ENCODE results near the gene THPO. TPM values are rescaled to one million over a fixed set of nuclear protein-coding genes. Genes with fewer than 3 reads are reported as not detected.

The THPO gene
- total RNA-seq, 2 donors from 2014 or later: not detected

DNA sequence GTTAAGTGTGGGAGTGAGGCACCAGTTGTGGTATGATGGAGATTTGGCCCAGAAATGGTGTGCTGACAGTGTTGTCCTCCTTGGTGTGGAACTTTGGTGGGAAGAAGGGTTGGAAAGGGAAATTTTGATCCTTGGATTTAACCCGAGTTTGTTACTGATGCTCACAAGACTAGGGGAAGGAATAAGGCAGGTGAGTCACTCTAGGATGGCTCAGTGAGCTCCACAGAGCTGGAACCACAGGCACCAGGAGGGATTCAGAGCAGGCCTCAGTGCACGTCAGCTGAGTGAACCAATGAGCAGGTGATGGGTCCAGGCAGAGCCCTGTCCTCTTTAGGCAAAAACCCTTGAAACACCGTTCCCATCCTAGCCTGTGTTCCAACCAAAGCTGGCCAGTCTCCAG lies 13.3 kb upstream of the THPO start:
- H3K27me3 Mint-ChIP-seq (ENCODE audit: low read depth): peaks cover 24% of the 10 kb centered on the region
- no peaks in the 10 kb centered on the region for H3K9me3 Mint-ChIP-seq
- no peak overlapping the region for H3K4me3 Mint-ChIP-seq
- ATAC-seq (replicated peaks in 1 of 2) (no peak), DNase-seq (no peak)
- no peaks in the 10 kb centered on the region for H3K36me3 Mint-ChIP-seq (ENCODE audit: insufficient read depth in 2 of 2)
- no peaks in the 10 kb centered on the region for H3K4me1 Mint-ChIP-seq (ENCODE audit: low read depth)
- no peak overlapping the region for H3K27ac Mint-ChIP-seq

DNA sequence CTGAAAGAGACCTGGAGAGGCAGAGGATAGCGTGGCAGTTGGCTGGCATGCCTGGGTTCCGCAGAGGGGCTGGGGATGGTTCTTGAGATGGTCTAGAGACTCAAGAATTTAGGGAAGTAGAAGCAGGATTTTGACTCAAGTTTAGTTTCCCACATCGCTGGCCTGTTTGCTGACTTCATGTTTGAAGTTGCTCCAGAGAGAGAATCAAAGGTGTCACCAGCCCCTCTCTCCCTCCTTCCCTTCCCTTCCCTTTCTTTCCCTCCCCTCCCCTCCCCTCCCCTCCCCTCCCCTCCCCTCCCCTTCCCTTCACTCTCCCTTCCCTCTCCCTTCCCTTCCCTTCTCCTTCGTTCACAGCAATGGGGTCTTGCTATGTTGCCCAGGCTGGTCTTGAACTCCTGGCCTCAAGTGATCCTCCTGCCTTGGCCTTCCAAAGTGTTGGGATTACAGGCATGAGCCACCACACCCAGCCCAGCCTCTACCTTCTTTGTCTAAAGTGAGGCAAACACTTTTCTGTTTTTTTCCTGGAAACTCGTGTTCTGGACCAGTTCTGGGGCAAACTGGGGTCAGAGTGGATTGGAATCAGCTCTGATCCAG lies 12.0 kb upstream of the THPO start:
- Mint-ChIP-seq H3K9me3 (no peaks in the 10 kb centered on the region), H3K27ac (no peak overlapping the region), H3K4me3 (no peak overlapping the region), H3K4me1 (ENCODE audit: low read depth) (no peaks in the 10 kb centered on the region), H3K36me3 (ENCODE audit: insufficient read depth in 2 of 2) (no peaks in the 10 kb centered on the region), H3K27me3 (ENCODE audit: low read depth) (peaks cover 24% of the 10 kb centered on the region)
- no peak for ATAC-seq (replicated peaks in 1 of 2)
- no peak for DNase-seq

DNA sequence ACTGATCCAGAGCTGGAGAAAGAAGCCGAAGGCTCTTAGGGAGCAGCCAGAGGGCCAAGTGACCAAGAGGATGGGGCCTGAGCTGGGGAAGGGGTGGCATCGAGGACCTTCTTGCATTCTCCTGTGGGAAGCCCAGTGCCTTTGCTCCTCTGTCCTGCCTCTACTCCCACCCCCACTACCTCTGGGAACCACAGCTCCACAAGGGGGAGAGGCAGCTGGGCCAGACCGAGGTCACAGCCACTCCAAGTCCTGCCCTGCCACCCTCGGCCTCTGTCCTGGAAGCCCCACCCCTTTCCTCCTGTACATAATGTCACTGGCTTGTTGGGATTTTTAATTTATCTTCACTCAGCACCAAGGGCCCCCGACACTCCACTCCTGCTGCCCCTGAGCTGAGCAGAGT lies 11.4 kb upstream of the THPO start:
- H3K36me3 Mint-ChIP-seq (ENCODE audit: insufficient read depth in 2 of 2): no peaks in the 10 kb centered on the region
- DNase-seq: no peak
- no peak for ATAC-seq (replicated peaks in 1 of 2)
- H3K27ac Mint-ChIP-seq: no peak overlapping the region
- peaks cover 26% of the 10 kb centered on the region for H3K27me3 Mint-ChIP-seq (ENCODE audit: low read depth)
- H3K4me1 Mint-ChIP-seq (ENCODE audit: low read depth): no peaks in the 10 kb centered on the region
- H3K9me3 Mint-ChIP-seq: no peaks in the 10 kb centered on the region
- H3K4me3 Mint-ChIP-seq: no peak overlapping the region

DNA sequence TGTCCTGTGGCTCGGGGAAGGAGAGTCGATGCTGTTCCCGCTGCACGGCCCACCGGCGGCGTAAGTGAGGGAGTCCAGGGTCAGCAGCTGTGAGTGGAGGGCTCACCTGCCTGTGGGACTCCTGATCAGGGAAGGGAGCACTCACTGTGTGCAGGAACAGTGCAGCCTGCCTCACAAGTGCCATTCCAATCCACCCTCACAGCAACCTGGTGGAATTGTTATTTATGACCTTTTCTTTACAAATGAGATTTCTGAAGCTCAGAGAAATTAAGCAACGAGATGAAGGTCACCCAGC lies 10.9 kb upstream of the THPO start:
- H3K4me3 Mint-ChIP-seq: no peak overlapping the region
- H3K4me1 Mint-ChIP-seq (ENCODE audit: low read depth): no peaks in the 10 kb centered on the region
- H3K27ac Mint-ChIP-seq: no peak overlapping the region
- DNase-seq (no peak), ATAC-seq (replicated peaks in 1 of 2) (no peak)
- H3K36me3 Mint-ChIP-seq (ENCODE audit: insufficient read depth in 2 of 2): no peaks in the 10 kb centered on the region
- H3K27me3 Mint-ChIP-seq (ENCODE audit: low read depth): peaks cover 31% of the 10 kb centered on the region
- no peaks in the 10 kb centered on the region for H3K9me3 Mint-ChIP-seq

DNA sequence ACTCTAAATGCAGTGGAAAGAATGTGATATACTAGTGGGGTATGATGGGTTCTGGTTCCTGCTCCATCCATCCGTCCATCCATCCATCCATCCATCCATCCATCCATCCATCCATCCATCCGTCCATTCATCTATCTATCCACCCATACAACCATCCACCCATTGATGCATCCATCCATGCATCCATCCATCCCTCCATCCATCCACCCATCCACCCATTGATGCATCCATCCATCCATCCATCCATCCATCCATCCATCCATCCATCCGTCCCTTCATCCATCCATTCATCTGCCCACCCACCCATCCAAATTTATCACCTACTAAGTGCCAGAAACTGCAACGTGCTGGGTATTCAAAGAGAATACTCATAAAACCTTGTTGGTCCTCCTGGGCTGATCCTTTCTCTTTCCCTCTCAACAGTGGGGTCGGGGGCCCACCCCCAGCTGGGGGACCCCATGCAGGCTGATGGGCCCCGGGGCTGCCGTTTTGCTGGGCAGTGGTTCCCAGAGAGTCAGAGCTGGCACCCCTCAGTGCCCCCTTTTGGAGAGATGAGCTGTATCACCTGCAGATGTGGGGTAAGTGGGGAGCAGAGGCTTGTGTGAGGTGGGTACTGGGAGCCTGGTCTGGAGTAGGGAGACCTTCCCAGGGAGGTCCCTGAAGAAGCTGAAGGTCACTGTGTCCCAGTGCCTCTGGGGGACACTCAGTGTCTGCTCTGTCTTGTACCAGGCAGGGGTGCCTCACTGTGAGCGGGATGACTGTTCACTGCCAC lies 10.3 kb upstream of the THPO start:
- no peak for DNase-seq
- no peaks in the 10 kb centered on the region for H3K36me3 Mint-ChIP-seq (ENCODE audit: insufficient read depth in 2 of 2)
- H3K9me3 Mint-ChIP-seq: no peaks in the 10 kb centered on the region
- peaks cover 33% of the 10 kb centered on the region for H3K27me3 Mint-ChIP-seq (ENCODE audit: low read depth)
- H3K4me1 Mint-ChIP-seq (ENCODE audit: low read depth): no peaks in the 10 kb centered on the region
- ATAC-seq (replicated peaks in 1 of 2): no peak
- H3K4me3 Mint-ChIP-seq: no peak overlapping the region
- H3K27ac Mint-ChIP-seq: no peak overlapping the region

DNA sequence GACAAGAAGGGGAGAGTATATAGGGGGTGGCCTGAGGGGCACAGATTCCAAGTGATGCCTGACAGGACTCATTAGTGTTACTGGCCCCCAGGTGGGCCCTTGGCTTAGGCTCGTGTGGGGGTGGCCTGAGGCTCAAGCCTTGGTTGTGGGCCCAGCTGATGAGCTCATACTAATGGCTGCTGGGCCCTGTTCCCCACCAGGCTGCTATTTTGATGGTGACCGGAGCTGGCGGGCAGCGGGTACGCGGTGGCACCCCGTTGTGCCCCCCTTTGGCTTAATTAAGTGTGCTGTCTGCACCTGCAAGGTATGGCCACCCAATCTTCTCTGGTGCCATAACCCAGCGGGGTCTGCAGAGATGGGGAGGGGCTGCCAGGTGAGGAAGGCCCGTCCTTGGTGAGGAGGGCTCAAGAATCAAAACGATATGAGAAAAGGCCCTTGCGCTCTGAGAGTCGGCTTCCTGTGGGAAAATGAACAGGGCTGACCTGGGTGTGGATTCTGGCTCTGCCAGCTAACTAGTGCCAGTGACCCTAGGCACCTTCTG lies 9.2 kb upstream of the THPO start:
- H3K27ac Mint-ChIP-seq: no peak overlapping the region
- H3K9me3 Mint-ChIP-seq: no peaks in the 10 kb centered on the region
- peaks cover 40% of the 10 kb centered on the region for H3K27me3 Mint-ChIP-seq (ENCODE audit: low read depth)
- H3K4me3 Mint-ChIP-seq: no peak overlapping the region
- H3K4me1 Mint-ChIP-seq (ENCODE audit: low read depth): no peaks in the 10 kb centered on the region
- DNase-seq (no peak), ATAC-seq (replicated peaks in 1 of 2) (no peak)
- H3K36me3 Mint-ChIP-seq (ENCODE audit: insufficient read depth in 2 of 2): no peaks in the 10 kb centered on the region

DNA sequence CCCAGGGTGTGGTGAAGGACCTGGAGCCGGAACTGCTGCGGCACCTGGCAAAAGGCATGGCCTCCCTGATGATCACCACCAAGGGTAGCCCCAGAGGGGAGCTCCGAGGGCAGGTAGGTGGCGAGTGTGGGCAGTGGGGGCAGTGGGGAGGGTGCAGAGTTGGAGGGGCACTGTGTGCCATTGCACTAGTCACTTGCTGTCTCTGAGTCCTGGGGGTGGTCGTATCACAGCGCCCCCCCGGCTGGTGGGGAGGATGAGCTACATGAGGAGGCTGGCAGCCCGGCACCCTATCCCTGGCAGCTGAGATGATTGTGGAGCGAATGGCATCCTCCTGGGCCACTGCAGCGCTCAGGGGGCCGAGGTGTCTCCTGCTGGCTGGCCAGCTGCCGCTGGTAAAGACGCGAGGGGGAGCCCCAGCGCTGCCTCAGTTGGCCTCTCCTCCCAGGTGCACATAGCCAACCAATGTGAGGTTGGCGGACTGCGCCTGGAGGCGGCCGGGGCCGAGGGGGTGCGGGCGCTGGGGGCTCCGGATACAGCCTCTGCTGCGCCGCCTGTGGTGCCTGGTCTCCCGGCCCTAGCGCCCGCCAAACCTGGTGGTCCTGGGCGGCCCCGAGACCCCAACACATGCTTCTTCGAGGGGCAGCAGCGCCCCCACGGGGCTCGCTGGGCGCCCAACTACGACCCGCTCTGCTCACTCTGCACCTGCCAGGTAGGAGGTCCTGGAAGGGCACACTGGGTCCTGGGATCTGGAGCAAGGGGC lies 8.2 kb upstream of the THPO start:
- no peaks in the 10 kb centered on the region for H3K4me1 Mint-ChIP-seq (ENCODE audit: low read depth)
- ATAC-seq (replicated peaks in 1 of 2) (no peak), DNase-seq (no peak)
- peaks cover 33% of the 10 kb centered on the region for H3K27me3 Mint-ChIP-seq (ENCODE audit: low read depth)
- H3K9me3 Mint-ChIP-seq: no peaks in the 10 kb centered on the region
- H3K4me3 Mint-ChIP-seq: no peak overlapping the region
- no peak overlapping the region for H3K27ac Mint-ChIP-seq
- no peaks in the 10 kb centered on the region for H3K36me3 Mint-ChIP-seq (ENCODE audit: insufficient read depth in 2 of 2)

DNA sequence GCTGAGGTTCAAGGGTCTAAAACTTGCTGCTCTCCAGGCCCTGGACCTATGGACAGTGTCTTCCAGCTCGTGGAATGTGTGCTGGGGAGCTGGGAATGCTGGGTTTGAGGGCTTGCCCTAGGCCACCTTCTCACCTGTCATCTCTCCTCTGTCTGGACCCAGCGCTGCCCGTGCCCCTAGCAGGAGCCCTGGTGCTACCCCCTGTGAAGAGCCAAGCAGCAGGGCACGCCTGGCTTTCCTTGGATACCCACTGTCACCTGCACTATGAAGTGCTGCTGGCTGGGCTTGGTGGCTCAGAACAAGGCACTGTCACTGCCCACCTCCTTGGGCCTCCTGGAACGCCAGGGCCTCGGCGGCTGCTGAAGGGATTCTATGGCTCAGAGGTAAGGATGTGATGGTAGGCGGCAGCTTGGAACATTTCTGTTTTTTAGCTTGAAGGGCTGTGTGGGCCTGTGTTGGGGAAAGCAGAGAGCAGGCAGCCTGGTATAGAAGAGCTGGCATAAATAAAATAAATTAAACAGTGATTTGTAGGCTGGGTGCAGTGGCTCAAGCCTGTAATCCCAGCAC lies 6.9 kb upstream of the THPO start:
- Mint-ChIP-seq H3K4me1 (ENCODE audit: low read depth) (no peaks in the 10 kb centered on the region), H3K27ac (no peak overlapping the region), H3K9me3 (no peaks in the 10 kb centered on the region), H3K4me3 (no peak overlapping the region), H3K27me3 (ENCODE audit: low read depth) (peaks cover 21% of the 10 kb centered on the region), H3K36me3 (ENCODE audit: insufficient read depth in 2 of 2) (peaks cover 0 to 3% of the 10 kb centered on the region in 2 donors)
- DNase-seq (no peak), ATAC-seq (replicated peaks in 1 of 2) (no peak)

DNA sequence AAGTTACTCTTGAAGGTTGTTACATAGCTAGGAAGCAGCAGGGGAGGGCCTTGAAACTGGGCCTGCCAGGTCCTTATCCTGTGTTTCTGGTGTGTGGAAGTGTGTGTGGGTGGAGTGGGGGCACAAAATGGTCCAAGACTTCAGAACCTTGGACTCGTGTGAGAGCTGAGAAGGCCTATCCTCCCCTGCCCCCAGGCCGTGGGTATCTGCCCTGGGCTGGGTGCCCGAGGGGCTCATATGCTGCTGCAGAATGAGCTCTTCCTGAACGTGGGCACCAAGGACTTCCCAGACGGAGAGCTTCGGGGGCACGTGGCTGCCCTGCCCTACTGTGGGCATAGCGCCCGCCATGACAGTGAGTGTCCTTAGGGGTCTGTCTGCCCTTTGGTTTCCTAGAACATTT lies 6.3 kb upstream of the THPO start:
- H3K9me3 Mint-ChIP-seq: no peaks in the 10 kb centered on the region
- no peak overlapping the region for H3K27ac Mint-ChIP-seq
- H3K4me1 Mint-ChIP-seq (ENCODE audit: low read depth): no peaks in the 10 kb centered on the region
- peaks cover 0 to 3% of the 10 kb centered on the region in 2 donors for H3K36me3 Mint-ChIP-seq (ENCODE audit: insufficient read depth in 2 of 2)
- DNase-seq: no peak
- no peak overlapping the region for H3K4me3 Mint-ChIP-seq
- ATAC-seq (replicated peaks in 1 of 2): no peak
- peaks cover 24% of the 10 kb centered on the region for H3K27me3 Mint-ChIP-seq (ENCODE audit: low read depth)

DNA sequence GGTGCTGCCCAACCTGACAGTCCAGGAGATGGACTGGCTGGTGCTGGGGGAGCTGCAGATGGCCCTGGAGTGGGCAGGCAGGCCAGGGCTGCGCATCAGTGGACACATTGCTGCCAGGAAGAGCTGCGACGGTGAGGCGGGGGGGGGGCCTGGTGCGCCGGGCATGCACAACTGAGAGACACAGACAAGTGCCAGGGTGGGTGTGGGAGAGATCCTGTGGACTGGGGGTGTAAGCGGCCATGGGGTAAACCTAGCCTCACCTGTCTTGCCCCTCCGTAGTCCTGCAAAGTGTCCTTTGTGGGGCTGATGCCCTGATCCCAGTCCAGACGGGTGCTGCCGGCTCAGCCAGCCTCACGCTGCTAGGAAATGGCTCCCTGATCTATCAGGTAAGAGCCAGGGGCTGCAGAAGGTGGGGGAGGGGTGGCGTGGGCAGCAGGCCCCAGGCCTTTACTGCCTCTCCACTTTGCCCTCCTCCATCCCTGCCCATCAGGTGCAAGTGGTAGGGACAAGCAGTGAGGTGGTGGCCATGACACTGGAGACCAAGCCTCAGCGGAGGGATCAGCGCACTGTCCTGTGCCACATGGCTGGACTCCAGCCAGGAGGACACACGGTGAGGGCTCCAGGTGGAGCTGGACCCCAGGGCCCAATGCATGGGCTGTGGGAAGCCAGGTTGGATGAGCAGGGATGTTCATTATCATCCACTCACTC lies 5.2 kb upstream of the THPO start:
- ATAC-seq (replicated peaks in 1 of 2) (no peak), DNase-seq (no peak)
- Mint-ChIP-seq H3K9me3 (no peaks in the 10 kb centered on the region), H3K27me3 (ENCODE audit: low read depth) (peaks cover 32% of the 10 kb centered on the region), H3K4me1 (ENCODE audit: low read depth) (no peaks in the 10 kb centered on the region), H3K27ac (no peak overlapping the region), H3K36me3 (ENCODE audit: insufficient read depth in 2 of 2) (peaks cover 0 to 4% of the 10 kb centered on the region in 2 donors), H3K4me3 (no peak overlapping the region)

DNA sequence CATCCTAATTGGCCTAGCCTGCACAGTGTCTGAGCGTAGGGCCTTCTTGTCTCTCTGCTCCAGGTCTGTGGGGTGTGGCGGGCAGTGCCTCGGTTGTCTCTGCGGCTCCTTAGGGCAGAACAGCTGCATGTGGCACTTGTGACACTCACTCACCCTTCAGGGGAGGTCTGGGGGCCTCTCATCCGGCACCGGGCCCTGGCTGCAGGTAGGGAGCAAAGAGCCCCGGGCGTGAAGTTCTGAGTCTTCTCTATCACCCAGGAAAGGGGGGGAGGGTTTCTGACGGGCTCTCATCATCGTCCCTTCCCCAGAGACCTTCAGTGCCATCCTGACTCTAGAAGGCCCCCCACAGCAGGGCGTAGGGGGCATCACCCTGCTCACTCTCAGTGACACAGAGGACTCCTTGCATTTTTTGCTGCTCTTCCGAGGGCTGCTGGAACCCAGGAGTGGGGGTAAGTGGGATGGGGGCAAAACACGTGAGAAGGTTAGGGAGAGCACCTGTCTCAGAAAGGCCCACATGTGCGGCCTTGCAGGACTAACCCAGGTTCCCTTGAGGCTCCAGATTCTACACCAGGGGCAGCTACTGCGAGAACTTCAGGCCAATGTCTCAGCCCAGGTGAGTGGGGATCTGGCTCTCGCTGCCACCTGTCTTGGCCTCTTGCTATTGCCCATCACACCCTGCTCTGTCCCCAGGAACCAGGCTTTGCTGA lies 4.5 kb upstream of the THPO start:
- no peak overlapping the region for H3K4me3 Mint-ChIP-seq
- DNase-seq (no peak), ATAC-seq (replicated peaks in 1 of 2) (no peak)
- H3K36me3 Mint-ChIP-seq (ENCODE audit: insufficient read depth in 2 of 2): peaks cover 0 to 4% of the 10 kb centered on the region in 2 donors
- no peaks in the 10 kb centered on the region for H3K9me3 Mint-ChIP-seq
- no peaks in the 10 kb centered on the region for H3K4me1 Mint-ChIP-seq (ENCODE audit: low read depth)
- no peak overlapping the region for H3K27ac Mint-ChIP-seq
- H3K27me3 Mint-ChIP-seq (ENCODE audit: low read depth): peaks cover 37% of the 10 kb centered on the region
